ENCODE measurements around the gene PI4KA. TPM values are rescaled to one million over a fixed set of nuclear protein-coding genes. Genes with fewer than 3 reads are reported as not detected.

PI4KA gene
- total RNA-seq, 1 experiment from 2014 or later = 54.3 TPM

GRCh38 chr22:20792966-20793728 is 65.5 kb downstream of the PI4KA start:
- POLR2A ChIA-PET = no interaction called here
- in situ Hi-C loops (cut with HindIII; ENCODE audit: low pct_unique_long_range_greater_than_20kb, low sequenced_read_pairs) = no loop called here
- Histone ChIP-seq H3K9me3 (ENCODE audit: control insufficient read depth, insufficient read depth, low read depth, low read length) (no peaks in the 10 kb centered on the region), H3K27me3 (ENCODE audit: control insufficient read depth, insufficient read depth, low read length) (no peaks in the 10 kb centered on the region), H3K36me3 (ENCODE audit: control insufficient read depth, insufficient read depth, low read length) (no peaks in the 10 kb centered on the region), H3K4me1 (ENCODE audit: control insufficient read depth, insufficient read depth, low read length) (no peaks in the 10 kb centered on the region), H3K4me3 (ENCODE audit: low read depth in 2 of 2, low read length in 2 of 2) (no peak overlapping the region), H3K27ac (ENCODE audit: low read length) (no peak overlapping the region)
- no TSS peak for BruUV-seq (replicated peaks)
- ATAC-seq (no peak), DNase-seq (ENCODE audit: low read depth, low spot score) (no peak)
- CTCF ChIA-PET = no interaction called here
- TF ChIP-seq CTCF (IDR thresholded peaks at IDR 0.05) (no peak), SIN3A (IDR thresholded peaks at IDR 0.05; ENCODE audit: borderline replicate concordance, insufficient read depth, low read depth, low read length) (no peak), TCF7L2 (IDR thresholded peaks at IDR 0.05; ENCODE audit: low read depth, low read length) (no peak), POLR2AphosphoS5 (IDR thresholded peaks at IDR 0.05; ENCODE audit: low read depth, low read length) (no peak)
- TF ChIP-seq, protein P1, sequence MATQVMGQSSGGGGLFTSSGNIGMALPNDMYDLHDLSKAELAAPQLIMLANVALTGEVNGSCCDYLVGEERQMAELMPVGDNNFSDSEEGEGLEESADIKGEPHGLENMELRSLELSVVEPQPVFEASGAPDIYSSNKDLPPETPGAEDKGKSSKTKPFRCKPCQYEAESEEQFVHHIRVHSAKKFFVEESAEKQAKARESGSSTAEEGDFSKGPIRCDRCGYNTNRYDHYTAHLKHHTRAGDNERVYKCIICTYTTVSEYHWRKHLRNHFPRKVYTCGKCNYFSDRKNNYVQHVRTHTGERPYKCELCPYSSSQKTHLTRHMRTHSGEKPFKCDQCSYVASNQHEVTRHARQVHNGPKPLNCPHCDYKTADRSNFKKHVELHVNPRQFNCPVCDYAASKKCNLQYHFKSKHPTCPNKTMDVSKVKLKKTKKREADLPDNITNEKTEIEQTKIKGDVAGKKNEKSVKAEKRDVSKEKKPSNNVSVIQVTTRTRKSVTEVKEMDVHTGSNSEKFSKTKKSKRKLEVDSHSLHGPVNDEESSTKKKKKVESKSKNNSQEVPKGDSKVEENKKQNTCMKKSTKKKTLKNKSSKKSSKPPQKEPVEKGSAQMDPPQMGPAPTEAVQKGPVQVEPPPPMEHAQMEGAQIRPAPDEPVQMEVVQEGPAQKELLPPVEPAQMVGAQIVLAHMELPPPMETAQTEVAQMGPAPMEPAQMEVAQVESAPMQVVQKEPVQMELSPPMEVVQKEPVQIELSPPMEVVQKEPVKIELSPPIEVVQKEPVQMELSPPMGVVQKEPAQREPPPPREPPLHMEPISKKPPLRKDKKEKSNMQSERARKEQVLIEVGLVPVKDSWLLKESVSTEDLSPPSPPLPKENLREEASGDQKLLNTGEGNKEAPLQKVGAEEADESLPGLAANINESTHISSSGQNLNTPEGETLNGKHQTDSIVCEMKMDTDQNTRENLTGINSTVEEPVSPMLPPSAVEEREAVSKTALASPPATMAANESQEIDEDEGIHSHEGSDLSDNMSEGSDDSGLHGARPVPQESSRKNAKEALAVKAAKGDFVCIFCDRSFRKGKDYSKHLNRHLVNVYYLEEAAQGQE (IDR thresholded peaks at IDR 0.05; ENCODE audit: insufficient read depth in 1 of 2, low read depth in 2 of 2, low read length in 1 of 2) = no peak
- intact Hi-C loops (cut with micrococcal nuclease; ENCODE audit: unreplicated experiment) = no loop called here

GRCh38 chr22:20792221-20792965 is 66.2 kb downstream of the PI4KA start:
- Histone ChIP-seq H3K36me3 (ENCODE audit: control insufficient read depth, insufficient read depth, low read length) (no peaks in the 10 kb centered on the region), H3K4me3 (ENCODE audit: low read depth in 2 of 2, low read length in 2 of 2) (no peak overlapping the region), H3K27me3 (ENCODE audit: control insufficient read depth, insufficient read depth, low read length) (no peaks in the 10 kb centered on the region), H3K4me1 (ENCODE audit: control insufficient read depth, insufficient read depth, low read length) (no peaks in the 10 kb centered on the region), H3K27ac (ENCODE audit: low read length) (no peak overlapping the region), H3K9me3 (ENCODE audit: control insufficient read depth, insufficient read depth, low read depth, low read length) (no peaks in the 10 kb centered on the region)
- intact Hi-C loops (cut with micrococcal nuclease; ENCODE audit: unreplicated experiment) = no loop called here
- no TSS peak for BruUV-seq (replicated peaks)
- POLR2A ChIA-PET = no interaction called here
- in situ Hi-C loops (cut with HindIII; ENCODE audit: low pct_unique_long_range_greater_than_20kb, low sequenced_read_pairs) = no loop called here
- TF ChIP-seq TCF7L2 (IDR thresholded peaks at IDR 0.05; ENCODE audit: low read depth, low read length) (no peak), SIN3A (IDR thresholded peaks at IDR 0.05; ENCODE audit: borderline replicate concordance, insufficient read depth, low read depth, low read length) (no peak), CTCF (IDR thresholded peaks at IDR 0.05) (no peak), POLR2AphosphoS5 (IDR thresholded peaks at IDR 0.05; ENCODE audit: low read depth, low read length) (no peak)
- TF ChIP-seq, protein P1 (IDR thresholded peaks at IDR 0.05; ENCODE audit: insufficient read depth in 1 of 2, low read depth in 2 of 2, low read length in 1 of 2) = no peak
- no peak for ATAC-seq
- no peak for DNase-seq (ENCODE audit: low read depth, low spot score)
- CTCF ChIA-PET = no interaction called here
